ENCODE data around the gene CLEC18A.
"Not testable (repeated sequence)": the region's sequence is repeated elsewhere in the genome, so short reads cannot be mapped to it uniquely, and the experiment has no call there.

- not testable (repeated sequence) for TF ChIP-seq CREB1 (IDR thresholded peaks at IDR 0.05); ATF3 (IDR thresholded peaks at IDR 0.05; ENCODE audit: insufficient read depth, low read depth, low read length); POLR2A (IDR thresholded peaks at IDR 0.05; ENCODE audit: control extremely low read depth in 1 of 2, low read depth in 2 of 2, low read length in 2 of 2); CTCF (IDR thresholded peaks at IDR 0.05; ENCODE audit: control extremely low read depth in 1 of 3, insufficient read depth in 1 of 3, low read depth in 1 of 3, low read length in 3 of 3); EGR1 (IDR thresholded peaks at IDR 0.05; ENCODE audit: borderline replicate concordance, low read depth, low read length)
Observed at GRCh38 chr16:70012951-70013350, 61.8 kb downstream of the CLEC18A start.

Data from H1 (cell line).